C4-2B (cell line): ENCODE data around the gene MAML3.

Experiments used
- ZFX ChIP-seq: fragments of 450-650 bp; IDR thresholded peaks from 2 replicates; pipeline ENCODE4 v1.6.1; 2017
- TF ChIP-seq, protein P1 (sequence below): fragments of 450-650 bp; conservative IDR thresholded peaks from 2 replicates; pipeline ENCODE4 v1.5.1; 2017; ENCODE audit warnings: mild to moderate bottlenecking

DNA sequence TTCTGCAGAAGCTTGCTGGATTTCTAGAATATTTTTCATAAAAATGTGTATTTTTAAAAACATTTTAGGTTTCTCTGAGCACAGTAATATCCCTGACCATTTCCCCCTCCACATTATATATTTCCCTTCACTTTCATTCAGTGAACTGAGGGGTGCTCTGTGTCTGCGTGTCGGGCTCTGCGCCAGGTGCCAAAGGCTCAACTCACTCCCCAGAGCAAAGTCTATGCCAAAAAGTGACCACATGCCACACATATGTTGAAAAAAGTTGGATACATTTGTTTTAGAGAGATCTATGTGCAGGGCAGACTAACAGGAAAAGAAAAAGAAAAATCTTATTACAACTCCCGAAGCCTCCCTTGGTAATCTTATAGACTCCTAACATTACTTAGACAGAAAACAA lies 254.6 kb downstream of the MAML3 start:
- TF ChIP-seq, protein P1, sequence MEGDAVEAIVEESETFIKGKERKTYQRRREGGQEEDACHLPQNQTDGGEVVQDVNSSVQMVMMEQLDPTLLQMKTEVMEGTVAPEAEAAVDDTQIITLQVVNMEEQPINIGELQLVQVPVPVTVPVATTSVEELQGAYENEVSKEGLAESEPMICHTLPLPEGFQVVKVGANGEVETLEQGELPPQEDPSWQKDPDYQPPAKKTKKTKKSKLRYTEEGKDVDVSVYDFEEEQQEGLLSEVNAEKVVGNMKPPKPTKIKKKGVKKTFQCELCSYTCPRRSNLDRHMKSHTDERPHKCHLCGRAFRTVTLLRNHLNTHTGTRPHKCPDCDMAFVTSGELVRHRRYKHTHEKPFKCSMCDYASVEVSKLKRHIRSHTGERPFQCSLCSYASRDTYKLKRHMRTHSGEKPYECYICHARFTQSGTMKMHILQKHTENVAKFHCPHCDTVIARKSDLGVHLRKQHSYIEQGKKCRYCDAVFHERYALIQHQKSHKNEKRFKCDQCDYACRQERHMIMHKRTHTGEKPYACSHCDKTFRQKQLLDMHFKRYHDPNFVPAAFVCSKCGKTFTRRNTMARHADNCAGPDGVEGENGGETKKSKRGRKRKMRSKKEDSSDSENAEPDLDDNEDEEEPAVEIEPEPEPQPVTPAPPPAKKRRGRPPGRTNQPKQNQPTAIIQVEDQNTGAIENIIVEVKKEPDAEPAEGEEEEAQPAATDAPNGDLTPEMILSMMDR = no peak
- TF ChIP-seq ZFX = no peak
